HG02852 (cell line): ENCODE data around the gene CRAT.

Source experiments
- ATAC-seq: cut with Tn5 transposase; IDR thresholded peaks from one replicate; pipeline ENCODE4 v1.9.1; 2021; ENCODE audit warnings: mild to moderate bottlenecking, moderate library complexity; ENCODE audit not compliant: unreplicated experiment

The CRAT gene

GRCh38 chr9:129111528-129112151, 1.0 kb upstream of the CRAT start:
- ATAC-seq = no peak

- peak; percentile 3 for ATAC-seq
Measured at GRCh38 chr9:129109952-129110739, 447 bp downstream of the CRAT start.

- no peak for ATAC-seq
Measured at GRCh38 chr9:129109537-129109903, 1.1 kb downstream of the CRAT start.

- ATAC-seq = no peak
Measured at GRCh38 chr9:129108805-129109536, 1.6 kb downstream of the CRAT start.

- ATAC-seq = no peak
Measured at GRCh38 chr9:129108083-129108804, 2.3 kb downstream of the CRAT start.

- no peak for ATAC-seq
Measured at GRCh38 chr9:129107651-129108050, 2.9 kb downstream of the CRAT start.

GRCh38 chr9:129105857-129106694, 4.5 kb downstream of the CRAT start:
- ATAC-seq = no peak

GRCh38 chr9:129104051-129104450, 6.5 kb downstream of the CRAT start:
- no peak for ATAC-seq

- ATAC-seq = no peak
Measured at GRCh38 chr9:129103595-129103965, 7.0 kb downstream of the CRAT start.

- no peak for ATAC-seq
Measured at GRCh38 chr9:129102791-129103594, 7.6 kb downstream of the CRAT start.

GRCh38 chr9:129102095-129102525, 8.5 kb downstream of the CRAT start:
- ATAC-seq = no peak

GRCh38 chr9:129101279-129101678, 9.3 kb downstream of the CRAT start:
- ATAC-seq = no peak

- no peak for ATAC-seq
Measured at GRCh38 chr9:129100383-129101169, 10.0 kb downstream of the CRAT start.

- ATAC-seq = no peak
Measured at GRCh38 chr9:129098328-129098727, 12.3 kb downstream of the CRAT start.

- no peak for ATAC-seq
Measured at GRCh38 chr9:129097671-129098306, 12.8 kb downstream of the CRAT start.

GRCh38 chr9:129095908-129096307, 14.7 kb downstream of the CRAT start:
- no peak for ATAC-seq

- no peak for ATAC-seq
Measured at GRCh38 chr9:129095170-129095667, 15.4 kb downstream of the CRAT start.
